NCI-H524 treated with DMSO at 0.1 percent for 48 hours (cell line): ENCODE data around the gene MSLN.
"Not testable (repeated sequence)": the region's sequence is repeated elsewhere in the genome, so short reads cannot be mapped to it uniquely, and the experiment has no call there.

Experiments used
- DNase-seq: peaks from one replicate; lab custom pipeline; 2025; lab: John Stamatoyannopoulos, UW

The MSLN gene

DNA sequence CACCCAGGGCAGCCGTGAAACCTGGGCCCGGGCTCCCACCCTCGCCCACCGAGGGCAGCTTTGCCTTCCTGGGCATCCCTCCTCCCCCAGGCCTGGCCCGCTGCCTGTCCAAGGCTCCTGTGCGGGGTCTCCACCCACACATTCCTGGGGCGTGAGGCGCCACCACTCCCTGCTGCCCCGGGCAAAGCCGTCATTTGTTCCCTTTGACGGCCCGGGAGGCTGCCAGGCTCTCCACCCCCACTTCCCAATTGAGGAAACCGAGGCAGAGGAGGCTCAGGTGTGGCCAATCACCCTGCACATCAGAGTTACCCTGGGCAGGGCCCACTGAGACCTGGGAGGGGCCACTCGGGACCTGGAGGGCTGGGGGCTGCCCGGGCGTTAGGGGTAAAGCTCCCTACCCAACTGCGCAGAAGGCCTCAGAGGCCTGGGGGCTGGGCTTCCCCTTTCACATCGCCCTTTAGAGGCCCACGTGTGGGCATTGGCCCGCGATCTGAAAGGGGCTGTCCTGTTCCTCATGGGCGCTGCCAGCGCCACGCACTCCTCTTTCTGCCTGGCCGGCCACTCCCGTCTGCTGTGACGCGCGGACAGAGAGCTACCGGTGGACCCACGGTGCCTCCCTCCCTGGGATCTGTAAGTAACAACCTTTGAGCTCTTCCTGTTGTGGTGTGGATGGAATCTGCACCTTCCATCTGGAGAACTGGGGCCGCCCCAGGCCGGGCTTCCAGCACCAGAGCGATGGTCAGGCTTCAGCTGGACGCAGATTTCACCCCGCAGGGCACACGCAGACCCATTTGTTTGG lies at the start of gene MSLN:
TSS of gene MSLN (plus strand) at position 190 of the 799 bp plus-strand sequence. CDS start 1,947 bp downstream, outside the sequence.
- no peak for DNase-seq

- no peak for DNase-seq
Observed at GRCh38 chr16:711084-711483, 49.5 kb upstream of the MSLN start.

DNA sequence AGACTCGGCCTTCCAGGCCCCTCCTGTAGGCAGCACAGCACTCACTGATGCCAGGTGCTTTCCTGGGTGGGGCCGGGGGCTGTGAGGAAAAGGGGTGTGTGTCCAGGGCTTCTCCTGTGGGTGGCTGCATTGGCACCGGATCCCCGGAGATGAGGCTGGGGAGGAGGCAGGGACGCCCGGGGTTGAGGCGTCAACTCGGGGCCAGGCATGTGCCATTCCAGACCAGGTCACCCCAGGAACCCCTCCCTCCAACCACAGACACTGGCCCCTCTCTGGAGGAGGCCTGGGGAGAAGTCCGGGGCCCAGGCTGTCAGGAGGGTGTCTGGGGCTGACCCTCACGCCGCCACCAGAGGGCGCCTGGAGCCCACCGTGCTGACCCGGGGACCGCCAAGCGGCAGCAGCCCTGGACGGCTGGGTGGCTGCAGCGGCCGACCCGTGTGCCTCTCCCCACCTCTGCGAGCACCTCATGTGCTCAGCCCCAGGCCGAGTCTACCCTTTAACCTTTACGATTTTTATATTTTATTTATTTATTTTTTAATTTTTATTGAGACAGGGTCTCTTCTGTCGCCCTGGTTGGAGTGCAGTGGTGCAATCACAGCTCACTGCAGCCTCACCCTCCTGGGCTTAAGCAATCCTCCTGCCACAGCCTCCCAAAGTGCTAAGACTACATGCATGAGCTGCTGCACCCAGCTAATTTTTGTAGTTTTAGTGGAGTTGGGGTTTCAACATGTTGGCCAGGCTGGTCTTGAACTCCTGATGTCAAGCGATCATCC lies 48.8 kb upstream of the MSLN start:
- no peak for DNase-seq

DNA sequence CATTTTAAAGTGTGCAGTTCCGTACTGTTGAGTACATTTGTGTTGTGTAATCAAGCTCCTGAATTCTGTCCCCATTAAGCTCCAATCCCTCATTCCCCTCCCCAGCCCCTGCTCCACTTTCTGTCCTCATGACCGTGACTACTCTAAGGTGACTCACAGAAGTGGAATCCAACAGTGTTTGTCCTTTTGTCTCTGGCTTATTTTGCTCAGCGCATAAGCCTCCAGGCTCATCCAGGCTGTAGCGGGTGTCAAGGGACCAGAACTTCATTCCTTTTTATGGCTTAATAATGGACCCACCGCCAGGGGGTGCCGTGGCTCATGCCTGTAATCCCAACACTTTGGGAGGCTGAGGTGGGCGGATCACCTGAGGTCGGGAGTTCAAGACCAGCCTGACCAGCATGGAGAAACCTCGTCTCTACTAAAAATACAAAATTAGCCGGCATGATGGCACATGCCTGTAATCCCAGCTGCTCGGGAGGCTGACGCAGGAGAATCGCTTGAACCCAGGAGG lies 47.7 kb upstream of the MSLN start:
- DNase-seq = not testable (repeated sequence)

- DNase-seq = no peak
Observed at GRCh38 chr16:714079-714478, 46.5 kb upstream of the MSLN start.

DNA sequence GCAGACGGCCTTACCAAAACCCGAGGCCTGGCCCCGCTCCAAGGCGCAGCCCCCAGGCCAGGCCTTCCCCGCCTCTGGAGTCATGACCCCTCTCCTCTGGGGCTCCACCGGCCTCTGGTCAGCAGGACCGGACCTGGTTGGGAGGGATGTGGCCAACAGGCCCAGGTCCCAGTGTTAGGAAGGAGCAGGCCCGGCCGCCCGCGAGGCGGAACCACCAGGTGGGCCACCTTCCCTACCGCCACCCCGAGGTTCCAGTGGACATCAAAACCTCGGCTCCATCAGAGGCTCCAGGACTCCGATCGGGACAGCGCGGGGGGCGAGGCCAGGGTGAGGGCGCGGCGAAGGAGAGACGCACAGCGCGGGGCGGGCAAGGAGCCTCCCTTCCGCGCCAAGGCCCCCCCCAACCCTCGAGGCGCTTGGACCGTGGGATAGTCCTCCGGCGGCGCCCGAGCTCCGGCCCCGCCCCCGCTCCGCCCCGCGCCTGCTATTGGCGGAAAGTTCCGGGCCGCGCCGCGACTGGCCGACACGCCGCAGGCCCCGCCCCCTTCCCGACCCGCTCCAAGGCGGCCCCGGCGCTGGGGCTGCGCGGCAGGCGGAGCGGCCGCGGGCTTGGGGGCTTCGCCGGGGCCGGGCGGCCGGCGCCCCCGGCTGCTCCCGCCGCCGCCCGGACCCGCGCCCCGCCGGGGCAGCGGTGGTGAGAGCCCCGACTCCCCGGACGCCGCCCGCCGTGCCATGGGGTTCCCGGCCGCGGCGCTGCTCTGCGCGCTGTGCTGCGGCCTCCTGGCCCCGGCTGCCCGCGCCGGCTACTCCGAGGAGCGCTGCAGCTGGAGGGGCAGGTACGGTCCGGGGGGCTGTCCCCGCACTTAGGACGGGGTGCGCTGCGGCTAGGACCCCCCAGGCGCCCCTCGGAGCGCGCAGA lies 45.7 kb upstream of the MSLN start, which contains the start of gene METRN:
TSS of gene METRN (plus strand) at position 561 of the 919 bp plus-strand sequence. CDS start at position 733, 172 bp downstream.
- peak; percentile 18 for DNase-seq

DNA sequence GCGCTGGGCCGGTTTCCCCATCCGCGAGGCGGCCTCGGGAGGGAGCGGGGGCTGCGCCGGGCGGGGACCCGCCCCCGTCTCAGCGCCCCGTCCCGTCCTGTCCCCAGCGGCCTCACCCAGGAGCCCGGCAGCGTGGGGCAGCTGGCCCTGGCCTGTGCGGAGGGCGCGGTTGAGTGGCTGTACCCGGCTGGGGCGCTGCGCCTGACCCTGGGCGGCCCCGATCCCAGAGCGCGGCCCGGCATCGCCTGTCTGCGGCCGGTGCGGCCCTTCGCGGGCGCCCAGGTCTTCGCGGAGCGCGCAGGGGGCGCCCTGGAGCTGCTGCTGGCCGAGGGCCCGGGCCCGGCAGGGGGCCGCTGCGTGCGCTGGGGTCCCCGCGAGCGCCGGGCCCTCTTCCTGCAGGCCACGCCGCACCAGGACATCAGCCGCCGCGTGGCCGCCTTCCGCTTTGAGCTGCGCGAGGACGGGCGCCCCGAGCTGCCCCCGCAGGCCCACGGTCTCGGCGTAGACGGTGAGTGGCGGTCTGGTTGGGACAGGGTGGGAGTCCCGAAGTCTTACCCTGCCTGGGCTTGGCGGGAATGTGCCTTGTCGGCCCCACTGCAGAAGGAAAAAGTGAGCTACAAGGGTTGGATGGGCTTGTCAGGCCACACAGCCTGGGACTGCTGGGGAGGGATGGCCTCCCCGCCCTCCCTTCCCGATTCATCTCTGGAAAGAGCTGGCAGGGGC lies 44.9 kb upstream of the MSLN start:
- DNase-seq = no peak

GRCh38 chr16:716200-716568 lies 44.4 kb upstream of the MSLN start:
- no peak for DNase-seq

DNA sequence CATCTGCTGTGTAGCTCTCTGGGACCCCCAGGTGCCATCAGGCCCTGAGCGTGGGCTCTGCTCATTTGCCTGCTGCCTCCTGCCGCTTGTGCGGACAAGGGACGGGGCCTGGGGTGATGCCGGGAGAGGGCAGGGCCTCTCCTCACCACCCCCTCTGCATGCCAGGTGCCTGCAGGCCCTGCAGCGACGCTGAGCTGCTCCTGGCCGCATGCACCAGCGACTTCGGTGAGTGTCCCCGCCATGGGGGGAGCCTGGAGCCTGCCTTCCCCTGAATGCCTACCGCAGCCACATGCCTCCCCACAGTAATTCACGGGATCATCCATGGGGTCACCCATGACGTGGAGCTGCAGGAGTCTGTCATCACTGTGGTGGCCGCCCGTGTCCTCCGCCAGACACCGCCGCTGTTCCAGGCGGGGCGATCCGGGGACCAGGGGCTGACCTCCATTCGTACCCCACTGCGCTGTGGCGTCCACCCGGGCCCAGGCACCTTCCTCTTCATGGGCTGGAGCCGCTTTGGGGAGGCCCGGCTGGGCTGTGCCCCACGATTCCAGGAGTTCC lies 43.7 kb upstream of the MSLN start:
- no peak for DNase-seq

DNA sequence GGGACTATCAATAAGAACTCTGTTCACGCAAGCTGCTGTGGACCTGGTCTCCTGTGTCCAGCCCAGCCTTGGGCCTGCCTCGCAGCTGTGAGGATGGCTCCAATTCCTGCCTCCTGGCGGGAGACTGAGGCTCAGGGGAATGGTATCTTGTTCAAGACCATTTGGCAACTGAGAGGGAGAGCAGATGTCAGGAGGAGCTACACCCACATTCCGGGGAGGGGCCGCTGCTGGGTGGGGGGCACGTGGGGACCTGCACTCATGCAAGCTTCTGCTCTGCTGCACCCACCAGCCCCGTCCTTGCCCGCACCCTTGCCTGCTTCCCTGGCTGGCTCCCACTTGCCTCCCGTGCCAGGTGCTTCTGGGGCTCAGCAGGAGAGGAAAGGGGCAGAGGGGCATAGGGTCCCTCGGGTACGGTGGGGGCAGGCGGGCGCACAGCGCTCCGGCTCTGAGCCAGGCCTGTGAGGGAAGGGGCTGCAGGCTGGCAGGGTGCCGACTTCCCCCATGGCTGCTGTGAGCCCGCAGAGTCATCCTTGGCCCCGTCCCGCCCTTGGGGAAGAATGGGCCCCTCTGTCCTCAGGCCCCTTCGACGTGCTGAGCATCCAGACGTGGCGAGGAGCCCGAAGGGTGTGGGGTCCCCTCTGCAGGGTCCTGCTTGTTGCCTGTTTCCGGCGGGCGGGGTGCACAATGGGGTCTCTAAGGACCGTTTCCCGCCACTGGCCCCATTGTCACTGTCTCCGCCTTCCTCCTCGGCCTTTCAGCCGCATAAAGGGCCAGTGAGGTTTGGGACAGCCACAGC lies 42.9 kb upstream of the MSLN start:
- no peak for DNase-seq

GRCh38 chr16:718389-718788 lies 42.1 kb upstream of the MSLN start:
- DNase-seq = no peak

DNA sequence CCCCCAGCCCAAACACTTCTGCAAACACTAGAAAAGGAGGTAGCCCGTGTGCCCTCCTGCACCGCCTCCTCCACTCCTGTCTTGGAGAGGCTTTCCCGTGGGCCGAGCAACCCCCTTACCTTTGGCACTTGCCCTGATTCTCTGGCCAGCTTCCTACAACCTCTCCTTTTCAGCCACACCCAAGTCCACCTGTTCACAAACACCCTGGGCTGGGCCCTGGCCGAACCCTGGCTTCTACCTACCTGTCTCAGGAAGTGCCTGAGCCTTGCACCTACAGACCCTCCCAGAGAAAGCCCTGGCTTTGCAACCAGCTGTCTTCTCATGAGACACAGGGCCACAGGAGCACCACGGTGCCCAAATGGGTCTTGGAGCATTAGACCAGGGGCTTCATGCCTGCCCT lies 41.6 kb upstream of the MSLN start:
- no peak for DNase-seq

DNA sequence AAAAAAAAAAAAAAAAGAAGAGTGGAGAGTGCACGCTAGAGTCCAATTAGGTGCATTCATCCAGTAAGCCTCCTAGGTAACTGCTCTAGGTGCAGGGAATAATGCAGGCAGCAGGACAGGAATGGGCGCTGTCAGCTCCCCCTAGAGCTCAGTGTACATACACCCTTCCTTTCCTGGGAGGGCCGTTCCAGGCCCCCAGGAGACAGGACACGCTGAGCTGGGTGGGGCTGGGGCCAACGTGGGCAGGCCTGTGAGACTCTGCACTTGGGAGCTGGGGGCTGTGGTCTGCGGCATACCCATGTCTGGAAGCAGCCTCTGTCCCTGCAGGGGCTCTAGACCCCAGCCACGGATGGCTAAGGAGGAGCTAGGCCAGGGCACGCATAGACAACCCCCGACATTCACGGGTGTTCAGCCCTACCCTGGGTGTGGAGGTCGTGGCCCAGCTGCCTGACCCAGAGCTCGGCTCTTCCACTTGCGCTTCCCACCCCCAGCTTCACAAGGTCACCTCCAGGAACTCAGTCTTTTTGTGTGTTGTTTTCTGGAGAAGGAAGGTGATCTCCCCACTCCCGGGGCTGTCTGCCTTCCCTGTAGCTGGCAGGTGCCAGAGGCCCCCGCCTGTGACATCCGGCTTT lies 40.6 kb upstream of the MSLN start:
- no peak for DNase-seq

- DNase-seq = peak; percentile 64
Observed at GRCh38 chr16:720447-720989, 40.0 kb upstream of the MSLN start.

DNA sequence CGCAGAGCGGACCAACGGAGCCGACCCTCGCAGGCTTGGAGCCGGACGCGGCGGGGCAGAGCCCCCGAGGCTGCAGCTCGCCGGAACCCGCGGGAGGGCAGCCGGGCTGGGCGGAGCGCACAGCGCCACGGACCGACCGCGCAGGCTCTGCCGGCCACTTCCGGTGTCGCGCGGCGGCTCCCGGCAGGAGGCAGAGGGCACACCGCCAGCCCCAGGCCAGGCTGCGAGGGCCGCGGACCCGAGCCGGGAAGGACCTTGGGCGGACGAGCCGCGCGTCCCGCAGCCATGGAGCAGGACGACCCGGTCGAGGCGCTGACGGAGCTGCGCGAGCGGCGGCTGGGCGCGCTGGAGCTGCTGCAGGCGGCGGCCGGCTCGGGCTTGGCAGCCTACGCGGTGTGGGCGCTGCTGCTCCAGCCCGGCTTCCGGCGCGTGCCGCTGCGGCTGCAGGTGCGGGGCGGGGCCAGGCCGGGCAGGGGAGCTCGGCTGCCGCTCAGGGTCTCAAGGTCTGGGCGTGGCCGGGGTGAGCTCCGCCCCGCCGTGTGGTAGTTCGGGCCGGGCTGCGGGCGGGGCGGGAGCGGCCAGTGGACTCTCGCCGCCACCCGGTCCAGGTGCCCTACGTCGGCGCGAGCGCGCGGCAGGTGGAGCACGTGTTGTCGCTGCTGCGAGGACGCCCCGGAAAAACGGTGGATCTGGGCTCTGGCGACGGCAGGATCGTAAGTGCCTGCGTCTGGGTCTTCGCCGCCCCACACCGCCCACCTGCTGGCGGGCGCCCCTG lies 39.4 kb upstream of the MSLN start, which contains the start of gene ANTKMT:
TSS of gene ANTKMT (plus strand) at position 157 of the 775 bp plus-strand sequence. CDS start at position 286, 129 bp downstream.
- DNase-seq = no peak

DNA sequence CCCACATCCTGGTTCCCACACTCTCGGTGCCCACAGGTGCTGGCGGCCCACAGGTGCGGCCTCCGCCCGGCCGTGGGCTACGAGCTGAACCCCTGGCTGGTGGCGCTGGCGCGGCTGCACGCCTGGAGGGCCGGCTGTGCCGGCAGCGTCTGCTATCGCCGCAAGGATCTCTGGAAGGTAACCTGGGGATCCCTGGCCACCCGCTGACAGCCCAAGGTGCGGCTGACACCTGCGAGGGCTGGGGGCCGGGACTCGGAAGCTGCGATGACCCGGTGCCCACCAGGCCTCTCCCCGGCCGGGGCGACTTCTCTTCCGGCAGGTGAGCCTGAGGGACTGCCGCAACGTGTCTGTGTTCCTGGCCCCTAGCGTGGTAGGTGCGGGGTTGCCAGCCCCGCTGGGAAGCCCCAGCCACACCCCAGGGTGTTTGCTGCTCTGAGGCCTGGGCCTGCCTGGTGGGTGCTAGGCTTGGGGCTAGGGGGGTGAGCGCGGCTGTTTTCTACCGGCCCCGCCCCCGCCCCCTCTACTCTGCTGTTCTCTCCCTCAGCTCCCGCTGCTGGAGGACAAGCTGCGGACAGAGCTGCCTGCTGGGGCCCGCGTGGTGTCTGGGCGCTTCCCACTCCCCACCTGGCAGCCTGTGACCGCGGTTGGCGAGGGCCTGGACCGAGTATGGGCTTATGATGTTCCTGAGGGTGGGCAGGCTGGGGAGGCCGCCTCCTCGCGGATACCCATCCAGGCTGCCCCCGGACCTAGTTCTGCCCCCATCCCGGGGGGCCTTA lies 38.6 kb upstream of the MSLN start:
- DNase-seq = no peak

DNA sequence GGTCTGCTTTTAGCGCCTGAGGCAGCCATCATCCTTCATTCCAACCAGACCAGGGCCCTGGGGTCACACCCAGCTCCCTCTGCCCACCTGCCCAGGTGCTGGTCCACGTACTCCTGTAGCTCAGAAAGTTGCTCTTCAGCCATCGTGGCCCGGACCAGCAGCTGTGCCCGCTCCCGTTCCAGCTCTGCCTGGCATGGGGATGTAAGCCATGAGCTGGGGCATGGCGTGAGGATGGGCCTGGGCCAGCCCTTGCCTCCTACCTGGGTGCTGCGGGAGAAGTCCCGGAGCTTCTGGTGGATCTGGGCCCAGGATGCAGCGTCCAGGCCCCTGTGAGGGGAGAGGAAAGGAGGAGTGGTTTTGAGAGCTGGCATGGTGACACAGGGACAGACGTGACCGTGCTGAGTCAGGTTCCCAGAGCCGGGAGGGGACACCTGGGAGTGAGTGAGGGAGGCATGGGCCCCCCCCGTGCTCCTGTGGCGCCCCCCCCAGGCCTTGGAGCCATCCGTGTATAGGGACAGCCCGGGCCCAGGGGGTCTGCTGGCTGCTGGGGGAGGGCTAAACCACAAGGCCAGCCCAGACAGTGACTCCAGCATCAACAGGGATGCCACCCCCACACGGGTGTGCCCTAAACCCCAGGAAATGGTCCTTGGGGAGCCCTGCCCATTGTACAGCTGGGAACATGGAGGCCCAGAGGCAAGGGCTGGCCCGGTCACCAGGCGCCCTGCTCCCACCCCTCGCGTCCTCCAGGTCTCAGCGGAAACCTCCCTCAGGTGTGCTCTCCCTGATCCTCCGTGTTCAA lies 37.5 kb upstream of the MSLN start:
- DNase-seq = no peak
